Lung (tissue), 12 donors: Measurements from ENCODE around the gene SLC7A6. TPM values are rescaled to one million over a fixed set of nuclear protein-coding genes. Genes with fewer than 3 reads are reported as not detected.
"Not testable (repeated sequence)": the region's sequence is repeated elsewhere in the genome, so short reads cannot be mapped to it uniquely, and the experiment has no call there.

Experiments
- ATAC-seq: fragments of 200-7000 bp; cut with Tn5 transposase; one replicate; pipeline ENCODE4 v1.9.1; 2020; ENCODE audit warnings: moderate number of reproducible peaks; ENCODE audit not compliant: insufficient read depth, low FRiP score
- DNase-seq, 3 donors: peaks; one replicate each; pipeline ENCODE4 v3.0.0-alpha.2; 2013 to 2017
- H3K27ac ChIP-seq, 2 donors: one replicate each; pipeline ENCODE4 v1.5.1; 2013; ENCODE audit warnings: mild to moderate bottlenecking in 2 of 2, moderate library complexity in 2 of 2, control low read depth in 1 of 2, inconsistent platforms in 1 of 2, low read depth in 1 of 2, low read length in 1 of 2
- H3K27me3 ChIP-seq, 3 donors: one replicate each; pipeline ENCODE4 v1.5.1; 2013; ENCODE audit warnings: low read length in 2 of 3; ENCODE audit not compliant: control insufficient read depth in 3 of 3, insufficient read depth in 3 of 3
- H3K36me3 ChIP-seq, 4 donors: one replicate each; pipeline ENCODE4 v1.5.1; 2013; ENCODE audit warnings: low read length in 4 of 4, mild to moderate bottlenecking in 1 of 4, moderate library complexity in 1 of 4; ENCODE audit not compliant: control insufficient read depth in 4 of 4, insufficient read depth in 4 of 4
- H3K4me1 ChIP-seq, 5 donors: one replicate each; pipeline ENCODE4 v1.5.1; 2013; ENCODE audit warnings: low read length in 5 of 5, mild to moderate bottlenecking in 2 of 5, moderate library complexity in 1 of 5; ENCODE audit not compliant: control insufficient read depth in 5 of 5, insufficient read depth in 5 of 5
- H3K4me3 ChIP-seq: one replicate; pipeline ENCODE4 v1.5.1; 2013; ENCODE audit warnings: mild to moderate bottlenecking, control low read depth, moderate library complexity
- H3K9ac ChIP-seq, 2 donors: one replicate each; pipeline ENCODE4 v1.5.1; 2013; ENCODE audit warnings: low read length in 2 of 2, control low read depth in 1 of 2; ENCODE audit not compliant: insufficient read depth in 1 of 2
- H3K9me3 ChIP-seq, 4 donors: one replicate each; pipeline ENCODE4 v1.5.1; 2013; ENCODE audit warnings: low read length in 3 of 4, mild to moderate bottlenecking in 1 of 4, moderate library complexity in 1 of 4; ENCODE audit not compliant: control insufficient read depth in 4 of 4, insufficient read depth in 3 of 4
- WGBS, 2 donors: extraction: QIAGEN DNeasy Blood & Tissue Kit; methylation state at CpG; one replicate each; pipeline ENCODE4 v1.1.7; 2013; 5-methylcytosine and 5-hydroxymethylcytosine counted together
- polyA plus RNA-seq, 2 donors: library from polyadenylated mRNA; stranded (reverse); fragments of 200-250 nt; gene quantifications; one replicate each; pipeline ENCODE4 v1.2.1, GENCODE V29; 2013
- total RNA-seq, 2 donors: library from RNA; depleted of rRNA in 1 of 2; stranded (reverse); fragments of >200 nt in 1 of 2; gene quantifications; one replicate each; pipeline ENCODE4 v1.2.1, GENCODE V29; 2014 to 2021
- TF ChIP-seq, protein P1 (sequence below): IDR thresholded peaks from 2 replicates; pipeline ENCODE4 v1.5.1; 2012; ENCODE audit warnings: mild to moderate bottlenecking; ENCODE audit errors: control extremely low read depth, extremely low read depth
- donor health status: control.
- donor health status: control.
- donor health status: Bipolar disorder and iron deficiency.
- donor health status: healthy.
- donor health status: DM: yes; HTN: yes; CAD: no.

SLC7A6 gene
- total and polyA plus RNA-seq, 4 donors = 8.9 to 36.2 (median 20.0) TPM

DNA sequence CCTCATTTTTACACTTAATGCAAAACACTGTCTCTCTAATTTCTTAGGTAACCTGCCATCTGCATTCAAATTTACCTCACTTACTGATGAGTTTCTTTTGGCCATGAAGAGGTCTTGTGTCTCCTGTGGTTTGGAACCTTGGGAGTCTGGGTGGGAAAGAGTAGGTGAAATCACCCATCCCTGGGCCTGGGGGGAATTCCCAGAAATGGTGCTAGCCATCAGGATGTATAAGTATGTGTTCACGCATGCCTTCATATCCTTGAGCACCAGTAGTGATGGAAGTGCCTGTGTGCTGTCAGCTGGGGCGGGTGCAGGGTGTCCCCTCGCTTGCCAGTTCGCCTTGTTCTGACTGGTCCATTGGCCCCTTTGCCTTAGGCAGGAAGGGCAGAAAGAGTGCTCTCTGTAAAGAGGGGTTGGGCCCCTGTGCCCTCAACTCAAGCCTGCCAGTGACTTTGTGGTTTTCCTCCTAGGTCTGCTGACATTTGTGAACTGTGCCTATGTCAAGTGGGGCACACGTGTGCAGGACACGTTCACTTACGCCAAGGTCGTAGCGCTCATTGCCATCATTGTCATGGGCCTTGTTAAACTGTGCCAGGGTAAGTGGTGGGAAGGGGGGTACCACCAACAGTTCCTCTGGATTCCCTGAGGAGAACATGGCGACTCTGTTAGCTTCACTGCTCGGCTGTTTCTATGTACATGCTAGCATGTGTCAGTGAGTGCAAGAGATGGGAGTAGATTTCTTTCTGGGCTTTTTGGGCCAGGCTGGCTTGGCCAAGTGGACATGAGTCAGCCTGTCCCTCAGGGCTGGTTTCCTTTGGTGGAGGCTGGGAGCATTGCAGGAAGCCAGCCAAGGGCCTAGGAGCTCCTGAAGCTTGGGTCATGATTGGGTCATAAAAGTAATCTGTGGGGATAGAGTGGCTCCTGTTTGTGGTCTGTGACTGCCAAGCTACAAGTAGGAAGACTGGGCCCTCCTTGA is 23.2 kb downstream of the SLC7A6 start:
- H3K4me1 ChIP-seq = peaks cover 0 to 32% (median 3%) of the 10 kb centered on the region in 5 donors
- peak; percentile 50 for ATAC-seq
- no peak for DNase-seq
- peaks cover 0 to 20% (median 5%) of the 10 kb centered on the region in 4 donors for H3K36me3 ChIP-seq
- TF ChIP-seq, protein P1, sequence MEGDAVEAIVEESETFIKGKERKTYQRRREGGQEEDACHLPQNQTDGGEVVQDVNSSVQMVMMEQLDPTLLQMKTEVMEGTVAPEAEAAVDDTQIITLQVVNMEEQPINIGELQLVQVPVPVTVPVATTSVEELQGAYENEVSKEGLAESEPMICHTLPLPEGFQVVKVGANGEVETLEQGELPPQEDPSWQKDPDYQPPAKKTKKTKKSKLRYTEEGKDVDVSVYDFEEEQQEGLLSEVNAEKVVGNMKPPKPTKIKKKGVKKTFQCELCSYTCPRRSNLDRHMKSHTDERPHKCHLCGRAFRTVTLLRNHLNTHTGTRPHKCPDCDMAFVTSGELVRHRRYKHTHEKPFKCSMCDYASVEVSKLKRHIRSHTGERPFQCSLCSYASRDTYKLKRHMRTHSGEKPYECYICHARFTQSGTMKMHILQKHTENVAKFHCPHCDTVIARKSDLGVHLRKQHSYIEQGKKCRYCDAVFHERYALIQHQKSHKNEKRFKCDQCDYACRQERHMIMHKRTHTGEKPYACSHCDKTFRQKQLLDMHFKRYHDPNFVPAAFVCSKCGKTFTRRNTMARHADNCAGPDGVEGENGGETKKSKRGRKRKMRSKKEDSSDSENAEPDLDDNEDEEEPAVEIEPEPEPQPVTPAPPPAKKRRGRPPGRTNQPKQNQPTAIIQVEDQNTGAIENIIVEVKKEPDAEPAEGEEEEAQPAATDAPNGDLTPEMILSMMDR = no peak
- peak overlapping the region; percentile 21 to 64 for H3K27ac ChIP-seq
- H3K9ac ChIP-seq = no peak overlapping the region
- 61 to 72% methylated on average over 11 of the region's 11 CpGs for WGBS, 2 donors
- H3K4me3 ChIP-seq = no peak overlapping the region
- peaks cover 0 to 1% (median 0%) of the 10 kb centered on the region in 4 donors for H3K9me3 ChIP-seq
- H3K27me3 ChIP-seq = no peaks in the 10 kb centered on the region

GRCh38 chr16:68288252-68288650 is 23.9 kb downstream of the SLC7A6 start:
- TF ChIP-seq, protein P1 = no peak
- Histone ChIP-seq H3K27ac (peak overlapping the region; percentile 21 to 64), H3K36me3 (peaks cover 0 to 20% (median 7%) of the 10 kb centered on the region in 4 donors), H3K9ac (no peak overlapping the region), H3K9me3 (peaks cover 0 to 1% (median 0%) of the 10 kb centered on the region in 4 donors), H3K27me3 (no peaks in the 10 kb centered on the region), H3K4me1 (peaks cover 0 to 32% (median 3%) of the 10 kb centered on the region in 5 donors), H3K4me3 (no peak overlapping the region)
- ATAC-seq (no peak), DNase-seq (no peak)
- 83 to 91% methylated on average over 1 of the region's 1 CpG for WGBS, 2 donors

GRCh38 chr16:68288796-68289195 is 24.5 kb downstream of the SLC7A6 start:
- Histone ChIP-seq H3K4me1 (peaks cover 0 to 32% (median 3%) of the 10 kb centered on the region in 5 donors), H3K27ac (peak overlapping the region in 1 of 2 donors; percentile 64), H3K36me3 (peaks cover 0 to 22% (median 7%) of the 10 kb centered on the region in 4 donors)
- not testable (repeated sequence) for ATAC-seq, H3K9me3 ChIP-seq, H3K9ac ChIP-seq, DNase-seq, H3K4me3 ChIP-seq, H3K27me3 ChIP-seq
- 93% methylated on average over 9 of the region's 9 CpGs for WGBS, 2 donors

GRCh38 chr16:68289202-68289601 is 24.9 kb downstream of the SLC7A6 start:
- Histone ChIP-seq H3K9ac (no peak overlapping the region), H3K9me3 (peaks cover 0 to 1% (median 0%) of the 10 kb centered on the region in 4 donors), H3K36me3 (peaks cover 0 to 22% (median 7%) of the 10 kb centered on the region in 4 donors), H3K4me1 (peaks cover 0 to 32% (median 3%) of the 10 kb centered on the region in 5 donors), H3K27ac (peak overlapping the region; percentile 19 to 56), H3K4me3 (no peak overlapping the region), H3K27me3 (no peaks in the 10 kb centered on the region)
- DNase-seq (no peak), ATAC-seq (no peak)
- 95 to 96% methylated on average over 2 of the region's 2 CpGs for WGBS, 2 donors
- TF ChIP-seq, protein P1 = no peak
